Progenitor cell of endocrine pancreas (in vitro differentiated cells): Measurements from ENCODE around the gene PPDPF. TPM values are rescaled to one million over a fixed set of nuclear protein-coding genes. Genes with fewer than 3 reads are reported as not detected.
A peak's percentile ranks its signal among the peaks of the same experiment; 100 is the strongest.

Experiments
- DNase-seq: peaks from one replicate; pipeline ENCODE4 v3.0.0; 2021; ENCODE audit warnings: low spot score; ENCODE audit not compliant: unreplicated experiment
- H3K27ac Mint-ChIP-seq: 2 replicates; pipeline ENCODE4 v1.8.0; 2021; ENCODE audit warnings: mild to moderate bottlenecking, moderate library complexity, mixed read lengths
- H3K27me3 Mint-ChIP-seq: 2 replicates; pipeline ENCODE4 v1.8.0; 2021; ENCODE audit warnings: mixed read lengths
- H3K36me3 Mint-ChIP-seq: 2 replicates; pipeline ENCODE4 v1.8.0; 2022; ENCODE audit warnings: mixed read lengths; ENCODE audit not compliant: insufficient read depth
- H3K4me1 Mint-ChIP-seq: 2 replicates; pipeline ENCODE4 v1.8.0; 2021; ENCODE audit warnings: low read depth, mixed read lengths
- H3K4me3 Mint-ChIP-seq: 2 replicates; pipeline ENCODE4 v1.8.0; 2021; ENCODE audit warnings: low read depth, mild to moderate bottlenecking, moderate library complexity, mixed read lengths
- H3K9me3 Mint-ChIP-seq: 2 replicates; pipeline ENCODE4 v1.8.0; 2021; ENCODE audit warnings: low read depth, mixed read lengths
- total RNA-seq: library from RNA; stranded (reverse); gene quantifications from 2 replicates; pipeline ENCODE4 v1.2.1, GENCODE V29; 2021
- TF ChIP-seq, protein P1 (sequence below): fragments of 200-600 bp; sonication (generic); IDR thresholded peaks from one replicate; pipeline ENCODE4 v1.5.0; 2021; ENCODE audit warnings: antibody characterized with exemption, mild to moderate bottlenecking; ENCODE audit not compliant: unreplicated experiment

PPDPF gene
- total RNA-seq, 1 donor from 2014 or later: 374 TPM

- Mint-ChIP-seq H3K9me3 (peaks cover 11% of the 10 kb centered on the region), H3K4me1 (no peaks in the 10 kb centered on the region), H3K36me3 (no peaks in the 10 kb centered on the region), H3K27me3 (peaks cover 28% of the 10 kb centered on the region), H3K4me3 (no peak overlapping the region), H3K27ac (no peak overlapping the region)
- TF ChIP-seq, protein P1, sequence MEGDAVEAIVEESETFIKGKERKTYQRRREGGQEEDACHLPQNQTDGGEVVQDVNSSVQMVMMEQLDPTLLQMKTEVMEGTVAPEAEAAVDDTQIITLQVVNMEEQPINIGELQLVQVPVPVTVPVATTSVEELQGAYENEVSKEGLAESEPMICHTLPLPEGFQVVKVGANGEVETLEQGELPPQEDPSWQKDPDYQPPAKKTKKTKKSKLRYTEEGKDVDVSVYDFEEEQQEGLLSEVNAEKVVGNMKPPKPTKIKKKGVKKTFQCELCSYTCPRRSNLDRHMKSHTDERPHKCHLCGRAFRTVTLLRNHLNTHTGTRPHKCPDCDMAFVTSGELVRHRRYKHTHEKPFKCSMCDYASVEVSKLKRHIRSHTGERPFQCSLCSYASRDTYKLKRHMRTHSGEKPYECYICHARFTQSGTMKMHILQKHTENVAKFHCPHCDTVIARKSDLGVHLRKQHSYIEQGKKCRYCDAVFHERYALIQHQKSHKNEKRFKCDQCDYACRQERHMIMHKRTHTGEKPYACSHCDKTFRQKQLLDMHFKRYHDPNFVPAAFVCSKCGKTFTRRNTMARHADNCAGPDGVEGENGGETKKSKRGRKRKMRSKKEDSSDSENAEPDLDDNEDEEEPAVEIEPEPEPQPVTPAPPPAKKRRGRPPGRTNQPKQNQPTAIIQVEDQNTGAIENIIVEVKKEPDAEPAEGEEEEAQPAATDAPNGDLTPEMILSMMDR: no peak
- no peak for DNase-seq
Measured at GRCh38 chr20:63503524-63503923, 17.0 kb upstream of the PPDPF start.

- peaks cover 14% of the 10 kb centered on the region for H3K9me3 Mint-ChIP-seq
- H3K27ac Mint-ChIP-seq: no peak overlapping the region
- H3K4me1 Mint-ChIP-seq: no peaks in the 10 kb centered on the region
- no peak overlapping the region for H3K4me3 Mint-ChIP-seq
- TF ChIP-seq, protein P1: no peak
- H3K27me3 Mint-ChIP-seq: peaks cover 36% of the 10 kb centered on the region
- no peak for DNase-seq
- H3K36me3 Mint-ChIP-seq: no peaks in the 10 kb centered on the region
Measured at GRCh38 chr20:63504642-63505041, 15.9 kb upstream of the PPDPF start.

DNA sequence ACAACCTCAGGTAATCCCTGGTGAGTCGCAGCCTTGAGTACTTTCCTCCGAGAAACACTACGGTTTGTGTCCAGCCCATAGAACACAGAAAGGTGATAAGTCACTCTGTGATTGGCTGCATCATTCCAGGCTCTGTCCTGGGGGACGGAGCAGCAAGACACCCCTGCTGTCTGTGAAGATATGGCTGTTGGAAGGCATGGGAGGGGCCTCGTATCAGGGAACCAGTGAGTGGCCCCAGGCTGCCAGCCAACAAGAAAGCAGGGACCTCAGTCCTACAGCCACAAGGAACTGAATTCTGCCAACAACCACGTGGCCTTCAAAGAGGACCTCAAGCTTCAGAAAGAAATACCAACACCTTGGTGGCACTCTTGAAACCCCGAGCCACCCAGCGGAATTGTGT is 15.3 kb upstream of the PPDPF start:
- DNase-seq: no peak
- no peaks in the 10 kb centered on the region for H3K4me1 Mint-ChIP-seq
- no peak overlapping the region for H3K27ac Mint-ChIP-seq
- H3K36me3 Mint-ChIP-seq: no peaks in the 10 kb centered on the region
- H3K27me3 Mint-ChIP-seq: peaks cover 39% of the 10 kb centered on the region
- H3K4me3 Mint-ChIP-seq: no peak overlapping the region
- TF ChIP-seq, protein P1: no peak
- peaks cover 14% of the 10 kb centered on the region for H3K9me3 Mint-ChIP-seq

DNA sequence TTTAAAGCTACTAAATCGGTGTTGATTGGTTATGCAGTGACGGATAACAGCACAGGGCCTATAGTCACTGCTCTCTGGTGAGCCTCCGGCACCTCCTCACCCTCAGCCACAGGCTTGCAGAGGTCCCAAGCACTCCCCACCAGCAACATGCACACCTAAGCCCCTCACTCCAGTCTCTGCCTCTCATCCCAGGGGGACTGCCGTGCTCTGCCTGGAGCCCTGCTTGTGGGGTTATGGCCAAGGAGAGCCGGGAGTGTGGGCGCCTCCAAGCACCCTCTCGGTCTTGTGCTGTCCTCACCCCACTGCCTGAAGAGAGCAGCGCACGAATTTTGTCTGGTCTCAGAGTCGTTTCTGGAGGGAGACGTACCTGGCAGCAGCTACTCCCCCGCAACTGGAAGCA is 14.8 kb upstream of the PPDPF start:
- no peak overlapping the region for H3K27ac Mint-ChIP-seq
- H3K9me3 Mint-ChIP-seq: peaks cover 14% of the 10 kb centered on the region
- H3K36me3 Mint-ChIP-seq: no peaks in the 10 kb centered on the region
- H3K27me3 Mint-ChIP-seq: peaks cover 40% of the 10 kb centered on the region
- DNase-seq: no peak
- no peak overlapping the region for H3K4me3 Mint-ChIP-seq
- no peaks in the 10 kb centered on the region for H3K4me1 Mint-ChIP-seq
- TF ChIP-seq, protein P1: no peak

- no peaks in the 10 kb centered on the region for H3K36me3 Mint-ChIP-seq
- peaks cover 41% of the 10 kb centered on the region for H3K27me3 Mint-ChIP-seq
- TF ChIP-seq, protein P1: no peak
- no peak overlapping the region for H3K4me3 Mint-ChIP-seq
- no peak overlapping the region for H3K27ac Mint-ChIP-seq
- peaks cover 14% of the 10 kb centered on the region for H3K9me3 Mint-ChIP-seq
- H3K4me1 Mint-ChIP-seq: no peaks in the 10 kb centered on the region
- peak; percentile 5 for DNase-seq
Measured at GRCh38 chr20:63507083-63507743, 13.4 kb upstream of the PPDPF start.
